Endothelial cell of umbilical vein (primary cell): Measurements from ENCODE around the gene BRPF1. TPM values are rescaled to one million over a fixed set of nuclear protein-coding genes. Genes with fewer than 3 reads are reported as not detected.

Source experiments
- BruUV-seq: library from RNA; stranded (reverse); fragments of 400-500 nt; replicated peaks from 2 replicates; lab custom pipeline; 2021; lab: Mats Ljungman, UMichigan
- CTCF ChIA-PET: fragments of 300-600, 350-600 bp; sonication (Branson Sonifier 250); formaldehyde crosslinking; loops from one replicate; lab custom pipeline; 2021; ENCODE audit warnings: antibody characterized with exemption, inconsistent platforms; lab: Charles Lee
- POLR2A ChIA-PET: fragments of 300-600, 350-600 bp; sonication (Branson Sonifier 250); formaldehyde crosslinking; loops from one replicate; lab custom pipeline; 2021; ENCODE audit warnings: antibody characterized with exemption, inconsistent platforms; lab: Charles Lee
- DNase-seq: peaks from one replicate; pipeline ENCODE4 v3.0.0-alpha.2; 2011; ENCODE audit warnings: low read depth, low spot score
- FAIRE-seq: peaks from 2 replicates; lab custom pipeline; 2011; peaks lifted over from hg19 to GRCh38; lab: Jason Lieb, UNC
- H2AFZ ChIP-seq: 2 replicates; pipeline ENCODE4 v1.6.0; 2012; ENCODE audit warnings: low read depth, low read length, control low read depth, inconsistent platforms
- H3K27ac ChIP-seq: 2 replicates; pipeline ENCODE4 v1.5.1; 2011; ENCODE audit warnings: low read depth, mild to moderate bottlenecking, control low read depth, low read length, moderate library complexity; ENCODE audit not compliant: insufficient read depth
- H3K27me3 ChIP-seq, 2 experiments: 2 replicates each; pipeline versions ENCODE4 v1.6.0 to v1.6.1; 2011; ENCODE audit warnings: low read length in 2 of 2, mixed read lengths in 1 of 2; ENCODE audit not compliant: control insufficient read depth in 2 of 2, insufficient read depth in 2 of 2
- H3K36me3 ChIP-seq, 2 experiments: 2 replicates in 1 of 2; 3 replicates in 1 of 2; pipeline ENCODE4 v1.5.1; 2011; ENCODE audit warnings: low read length in 2 of 2, mild to moderate bottlenecking in 1 of 2, moderate library complexity in 1 of 2; ENCODE audit not compliant: control insufficient read depth in 2 of 2, insufficient read depth in 2 of 2; ENCODE audit errors: extremely low read depth in 1 of 2
- H3K4me1 ChIP-seq: 3 replicates; pipeline ENCODE4 v1.5.1; 2011; ENCODE audit warnings: mild to moderate bottlenecking, low read length; ENCODE audit not compliant: control insufficient read depth, insufficient read depth; ENCODE audit errors: extremely low read depth
- H3K4me2 ChIP-seq: 2 replicates; pipeline ENCODE4 v1.6.1; 2011; ENCODE audit warnings: low read length, control low read depth, mixed read lengths; ENCODE audit not compliant: insufficient read depth
- H3K4me3 ChIP-seq, 3 experiments: fragments of 200-600 bp in 1 of 3; sonication (generic), shearing (Covaris generic) in 1 of 3; replicated peaks in 1 of 3; 2 replicates each; pipeline ENCODE4 v1.5.1; 2011 to 2016; ENCODE audit warnings: control low read depth in 3 of 3, low read length in 3 of 3, mild to moderate bottlenecking in 2 of 3, inconsistent platforms in 1 of 3, low read depth in 1 of 3, moderate library complexity in 1 of 3; ENCODE audit not compliant: insufficient read depth in 1 of 3
- H3K79me2 ChIP-seq: 2 replicates; pipeline ENCODE4 v1.6.0; 2012; ENCODE audit warnings: low read length, inconsistent platforms; ENCODE audit not compliant: control insufficient read depth, insufficient read depth
- H3K9ac ChIP-seq: replicated peaks from 2 replicates; pipeline ENCODE3; 2011; ENCODE audit warnings: low read length, control low read depth; ENCODE audit not compliant: insufficient read depth; ENCODE audit errors: extremely low read depth
- H3K9me1 ChIP-seq: replicated peaks from 3 replicates; pipeline ENCODE4 v1.6.0; 2011; ENCODE audit warnings: mild to moderate bottlenecking, low read length; ENCODE audit not compliant: control insufficient read depth, insufficient read depth; ENCODE audit errors: extremely low read depth
- H3K9me3 ChIP-seq: replicated peaks from 2 replicates; pipeline ENCODE4 v1.5.1; 2012; ENCODE audit warnings: low read length, inconsistent platforms; ENCODE audit not compliant: control insufficient read depth, insufficient read depth
- H4K20me1 ChIP-seq: replicated peaks from 2 replicates; pipeline ENCODE3; 2011; ENCODE audit warnings: mild to moderate bottlenecking, low read length; ENCODE audit not compliant: control insufficient read depth, insufficient read depth; ENCODE audit errors: extremely low read depth
- EZH2 ChIP-seq: IDR thresholded peaks from 2 replicates; pipeline ENCODE4 v1.6.1; 2012; ENCODE audit warnings: borderline replicate concordance, low read depth, mild to moderate bottlenecking, moderate library complexity, low read length, inconsistent platforms; ENCODE audit not compliant: severe bottlenecking
- FOS ChIP-seq: IDR thresholded peaks from 2 replicates; pipeline ENCODE4 v1.6.1; 2011; ENCODE audit warnings: mild to moderate bottlenecking, low read length, moderate library complexity, borderline replicate concordance; ENCODE audit not compliant: insufficient read depth
- GATA2 ChIP-seq: IDR thresholded peaks from 2 replicates; pipeline ENCODE4 v1.7.0; 2011; ENCODE audit warnings: low read depth, mild to moderate bottlenecking, moderate library complexity, mixed read lengths, low read length; ENCODE audit not compliant: insufficient read length, insufficient read depth
- JUN ChIP-seq: IDR thresholded peaks from 2 replicates; pipeline ENCODE4 v1.6.1; 2011; ENCODE audit warnings: borderline replicate concordance, low read depth; ENCODE audit not compliant: insufficient read length, insufficient read depth
- MAX ChIP-seq: IDR thresholded peaks from 2 replicates; pipeline ENCODE4 v1.6.1; 2011; ENCODE audit not compliant: insufficient read depth, insufficient read length
- MYC ChIP-seq: IDR thresholded peaks from one replicate; pipeline ENCODE4 v1.6.1; 2011; ENCODE audit warnings: mild to moderate bottlenecking, low read depth, low read length
- POLR2A ChIP-seq: IDR thresholded peaks from 2 replicates; pipeline ENCODE4 v1.6.1; 2012; ENCODE audit warnings: low read depth, mild to moderate bottlenecking, control low read depth, low read length
- POLR2AphosphoS5 ChIP-seq: IDR thresholded peaks from 2 replicates; pipeline ENCODE4 v1.6.1; 2012; ENCODE audit warnings: low read depth, mild to moderate bottlenecking, control low read depth, low read length, moderate library complexity; ENCODE audit not compliant: insufficient read depth
- dilution Hi-C: fragments of 300-500 bp; cut with MboI; formaldehyde crosslinking; loops from one replicate; pipeline ENCODE4 v1.15.0; 2019; ENCODE audit warnings: low sequenced_read_pairs; ENCODE audit not compliant: extremely low pct_ligation_motif_present
- intact Hi-C: fragments of 100-400 bp; cut with micrococcal nuclease; formaldehyde crosslinking; loops from one replicate; pipeline ENCODE4 v1.10.0; 2022
- polyA plus RNA-seq, 4 experiments: library from polyadenylated mRNA; depleted of rRNA in 3 of 4; stranded (reverse) in 3 of 4; unstranded in 1 of 4; fragments of >200 nt; gene quantifications; 2 replicates each; pipeline versions ENCODE4 v1.2.1 to v1.2.3, GENCODE V29; 2011 to 2012; ENCODE audit warnings: missing spikeins in 1 of 4
- total RNA-seq: library from RNA; stranded (reverse); gene quantifications from 2 replicates; pipeline ENCODE4 v1.2.3, GENCODE V29; 2021
- TF ChIP-seq, protein P1 (sequence below), 2 donors: IDR thresholded peaks; 1 replicate in 1 of 2; 2 replicates in 1 of 2; pipeline ENCODE4 v1.5.1; 2011; ENCODE audit warnings: low read length in 2 of 2, mild to moderate bottlenecking in 2 of 2, moderate library complexity in 2 of 2, control low read depth in 1 of 2, inconsistent platforms in 1 of 2, low read depth in 1 of 2; ENCODE audit not compliant: insufficient read depth in 1 of 2; ENCODE audit errors: extremely low read depth in 1 of 2

The BRPF1 gene
- total and polyA plus RNA-seq, 2 donors (not counting 3 experiments of a cell fraction or from before 2014, with no cell fraction given), result 12.5 to 26.2 TPM

DNA sequence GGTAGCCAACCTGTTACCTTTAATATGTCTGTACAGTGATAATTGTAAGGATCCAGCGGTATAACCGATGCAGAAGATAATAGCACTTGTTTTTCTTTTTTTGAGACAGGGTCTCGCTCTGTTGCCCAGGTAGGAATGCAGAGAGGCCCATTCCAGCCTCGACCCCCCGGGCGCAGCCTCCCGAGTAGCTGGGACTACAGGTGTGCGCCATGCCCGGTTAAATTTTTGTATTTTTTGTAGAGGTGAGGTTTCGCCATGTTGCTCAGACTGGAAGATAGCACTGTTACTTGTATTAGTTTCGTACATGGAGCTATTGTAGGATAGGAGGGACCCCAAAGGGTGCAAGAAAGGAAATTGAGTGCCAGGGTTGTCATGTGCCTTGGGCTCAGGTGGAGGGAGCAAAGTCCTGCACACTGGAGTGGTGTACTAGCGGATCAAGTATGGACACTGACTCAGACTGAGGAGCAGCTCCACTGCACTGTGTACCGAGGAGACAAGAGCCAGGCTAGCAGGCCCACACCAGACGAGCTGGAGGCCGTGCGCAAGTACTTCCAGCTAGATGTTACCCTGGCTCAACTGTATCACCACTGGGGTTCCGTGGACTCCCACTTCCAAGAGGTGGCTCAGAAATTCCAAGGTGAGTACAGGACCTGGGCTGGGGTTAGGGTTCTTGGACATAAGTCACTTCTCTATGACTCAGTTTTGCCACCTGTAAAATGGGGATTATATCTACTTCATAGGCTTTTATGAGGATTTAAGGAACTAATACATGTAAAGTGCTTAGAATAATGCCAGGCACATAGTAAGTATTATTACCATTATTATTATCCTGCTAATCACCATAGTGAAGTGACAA, 19.2 kb downstream of the BRPF1 start:
- Histone ChIP-seq H3K36me3 (peaks cover 4 to 23% of the 10 kb centered on the region in 2 experiments), H2AFZ (peak overlapping the region; percentile 80), H3K4me3 (peak overlapping the region; percentile 55 to 80 (median 58)), H3K27me3 (no peaks in the 10 kb centered on the region), H3K9me1 (no peaks in the 10 kb centered on the region), H3K9me3 (no peaks in the 10 kb centered on the region), H3K4me1 (peaks cover 44% of the 10 kb centered on the region), H3K4me2 (peak overlapping the region; percentile 82), H3K9ac (peak overlapping the region; percentile 52), H4K20me1 (no peaks in the 10 kb centered on the region), H3K27ac (peak overlapping the region; percentile 0), H3K79me2 (peaks cover 12% of the 10 kb centered on the region)
- DNase-seq (no peak), FAIRE-seq (peak; percentile 31)
- dilution Hi-C loops, result no loop called here
- intact Hi-C loops, result no loop called here
- POLR2A ChIA-PET, result interaction anchor here (0.6 kb wide), 1 partner anchor 38 kb away, joined by 3 read pairs; no protein-coding TSS in a partner anchor
- CTCF ChIA-PET, result interaction anchor here (0.8 to 2.4 kb wide), 3 partner anchors 20 to 42 kb away, joined by 3 to 12 read pairs (median 7); partner anchors contain the start of genes ARPC4, BRPF1 and TADA3
- BruUV-seq, result no TSS peak
- TF ChIP-seq MYC, result no peak
- no peak for TF ChIP-seq FOS
- TF ChIP-seq POLR2A, result no peak
- no peak for TF ChIP-seq POLR2AphosphoS5
- TF ChIP-seq MAX, result no peak
- no peak for TF ChIP-seq JUN
- TF ChIP-seq EZH2, result no peak
- no peak for TF ChIP-seq GATA2
- TF ChIP-seq, protein P1, sequence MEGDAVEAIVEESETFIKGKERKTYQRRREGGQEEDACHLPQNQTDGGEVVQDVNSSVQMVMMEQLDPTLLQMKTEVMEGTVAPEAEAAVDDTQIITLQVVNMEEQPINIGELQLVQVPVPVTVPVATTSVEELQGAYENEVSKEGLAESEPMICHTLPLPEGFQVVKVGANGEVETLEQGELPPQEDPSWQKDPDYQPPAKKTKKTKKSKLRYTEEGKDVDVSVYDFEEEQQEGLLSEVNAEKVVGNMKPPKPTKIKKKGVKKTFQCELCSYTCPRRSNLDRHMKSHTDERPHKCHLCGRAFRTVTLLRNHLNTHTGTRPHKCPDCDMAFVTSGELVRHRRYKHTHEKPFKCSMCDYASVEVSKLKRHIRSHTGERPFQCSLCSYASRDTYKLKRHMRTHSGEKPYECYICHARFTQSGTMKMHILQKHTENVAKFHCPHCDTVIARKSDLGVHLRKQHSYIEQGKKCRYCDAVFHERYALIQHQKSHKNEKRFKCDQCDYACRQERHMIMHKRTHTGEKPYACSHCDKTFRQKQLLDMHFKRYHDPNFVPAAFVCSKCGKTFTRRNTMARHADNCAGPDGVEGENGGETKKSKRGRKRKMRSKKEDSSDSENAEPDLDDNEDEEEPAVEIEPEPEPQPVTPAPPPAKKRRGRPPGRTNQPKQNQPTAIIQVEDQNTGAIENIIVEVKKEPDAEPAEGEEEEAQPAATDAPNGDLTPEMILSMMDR (IDR thresholded peaks at IDR 0.05; ENCODE audit: extremely low read depth in 1 of 2, insufficient read depth in 1 of 2, low read depth in 1 of 2, low read length in 2 of 2), result no peak
